Right ventricle myocardium inferior (tissue), 1 donor: ENCODE data around the gene MRPS25. TPM values are rescaled to one million over a fixed set of nuclear protein-coding genes. Genes with fewer than 3 reads are reported as not detected.
"Not testable (repeated sequence)": the region's sequence is repeated elsewhere in the genome, so short reads cannot be mapped to it uniquely, and the experiment has no call there.

ENCODE experiments used
- ATAC-seq: fragments of 200-7000 bp; cut with Tn5 transposase; one replicate; pipeline ENCODE4 v1.9.1; 2020; ENCODE audit warnings: mild to moderate bottlenecking, moderate library complexity
- DNase-seq: peaks from one replicate; pipeline ENCODE4 v3.0.0; 2021; ENCODE audit errors: missing footprints
- intact Hi-C: fragments of 100-400 bp; cut with DNase I; formaldehyde crosslinking; loops from one replicate; pipeline ENCODE4 v1.11.0; 2022
- total RNA-seq: library from RNA; stranded (reverse); fragmentation: NEBNext Ultra II Directional; extraction: Animal tissue kit (Norgen Biotek cat#: 25700); gene quantifications from one replicate; pipeline ENCODE4 v1.2.1, GENCODE V29; 2021
- donor health status: DM: no; HTN: yes; CAD: no; lungs with severe emphysema.

MRPS25 gene
- total RNA-seq, 1 donor from 2014 or later, result 140 TPM

DNA sequence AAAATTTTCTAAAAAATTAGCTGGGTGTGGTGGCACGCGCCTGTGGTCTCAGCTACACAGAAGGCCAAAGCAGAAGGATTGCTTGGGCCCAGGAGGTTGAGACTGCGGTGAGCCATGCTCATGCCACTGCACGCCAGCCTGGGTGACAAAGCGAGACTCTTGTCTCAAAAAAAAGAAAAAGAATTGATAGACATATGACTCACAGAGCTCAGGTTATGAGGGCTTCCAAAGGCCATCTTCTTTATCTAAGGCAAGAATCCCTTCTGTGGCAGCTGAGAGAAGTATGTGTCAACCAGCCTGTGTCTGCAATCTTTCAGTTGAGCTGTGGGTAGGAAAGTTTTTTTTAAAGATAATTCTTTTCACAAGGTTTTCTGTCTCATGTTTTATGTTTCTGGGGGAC, 53.9 kb downstream of the MRPS25 start:
- DNase-seq (no peak), ATAC-seq (no peak)
- intact Hi-C loops, result no loop called here

DNA sequence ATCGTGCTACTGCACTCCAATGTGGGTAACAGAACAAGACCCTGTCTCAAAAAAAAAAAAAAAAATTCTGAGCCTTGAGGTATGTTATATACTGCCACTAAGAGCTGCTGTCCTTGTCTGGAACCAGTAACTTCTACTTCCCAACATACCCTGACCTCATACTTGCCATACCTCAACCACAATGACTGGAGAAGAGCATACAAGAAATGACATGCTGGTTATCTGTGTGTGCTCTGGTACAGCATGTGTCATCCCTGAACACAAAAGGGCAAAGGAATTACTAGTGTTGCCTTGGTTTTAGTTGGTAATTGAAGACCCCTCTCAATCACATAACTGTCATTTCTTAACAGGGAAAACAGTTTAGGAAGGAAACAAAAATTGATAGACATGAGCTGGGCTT, 54.5 kb downstream of the MRPS25 start:
- DNase-seq, result no peak
- intact Hi-C loops, result no loop called here
- no peak for ATAC-seq

DNA sequence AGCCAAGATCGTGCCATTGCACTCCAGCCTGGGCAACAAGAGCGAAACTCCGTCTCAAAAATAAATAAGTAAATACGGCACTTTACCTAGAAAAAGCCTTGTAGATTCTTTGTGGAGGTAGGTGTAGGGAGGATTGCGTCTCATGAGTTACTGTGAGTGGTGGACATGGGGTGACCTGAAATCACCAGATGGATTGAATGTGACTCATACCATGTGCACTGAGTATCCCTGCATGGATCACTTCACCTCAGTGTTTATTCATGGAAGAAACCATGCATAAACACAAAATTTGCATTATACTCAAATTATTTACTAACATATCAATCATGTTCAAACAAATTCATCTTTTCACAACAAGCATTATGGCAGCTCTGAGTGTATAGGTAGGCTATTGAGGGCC, 55.9 kb downstream of the MRPS25 start:
- ATAC-seq (no peak), DNase-seq (no peak)
- intact Hi-C loops, result loop anchor here (5.0 kb wide), 1 partner anchor 62 kb away; the partner anchor contains the start of gene NR2C2

DNA sequence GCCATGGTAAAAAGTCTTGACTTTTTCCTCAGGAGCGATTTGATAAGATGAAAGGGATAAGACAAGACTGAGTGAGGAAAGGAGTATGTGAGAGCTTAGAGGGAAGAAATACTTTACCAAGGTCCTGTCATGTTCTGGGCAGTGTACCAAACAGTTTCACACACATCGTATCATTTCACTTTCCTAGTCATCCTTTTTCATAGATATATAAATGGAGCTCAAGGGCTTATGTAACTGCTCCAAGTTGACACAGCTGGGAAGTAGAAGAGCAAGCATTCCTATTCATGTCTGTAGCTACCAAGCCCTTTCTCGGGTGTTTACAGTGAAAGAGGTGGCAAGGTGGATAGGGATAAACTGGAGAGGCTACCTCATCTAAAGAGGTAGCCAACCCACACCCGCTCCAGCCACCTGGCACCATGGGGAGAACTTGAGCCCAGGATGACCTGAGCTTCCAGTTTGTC, 57.4 kb downstream of the MRPS25 start:
- DNase-seq, result no peak
- peak; percentile 68 for ATAC-seq
- intact Hi-C loops, result loop anchor here (5.0 kb wide), 1 partner anchor 60 kb away; the partner anchor contains the start of gene NR2C2

DNA sequence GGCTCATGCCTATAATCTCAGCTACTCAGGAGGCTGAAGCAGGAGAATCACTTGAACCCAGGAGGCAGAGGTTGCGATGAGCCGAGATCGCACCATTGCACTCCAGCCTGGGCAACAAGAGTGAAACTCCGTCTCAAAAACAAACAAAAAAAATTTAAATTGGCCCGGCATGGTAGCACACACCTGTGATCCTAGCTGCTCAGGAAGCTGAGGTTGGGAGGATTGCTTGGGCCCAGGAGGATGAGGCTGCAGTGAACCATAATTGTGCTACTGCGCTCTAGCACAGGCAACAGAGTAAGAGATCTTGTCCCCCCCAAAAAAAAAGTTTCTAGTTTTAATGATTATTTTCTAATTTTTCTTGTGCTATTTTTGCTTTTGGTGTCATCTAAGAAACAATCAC, 65.9 kb downstream of the MRPS25 start:
- intact Hi-C loops, DNase-seq, ATAC-seq: not testable (repeated sequence)

Other genes with a start within 250 kb of the MRPS25 start
- gene FGD5, start 246.4 kb downstream of the MRPS25 start, total RNA-seq, result 16.5 TPM
- 28.6 TPM for gene NR2C2, start 117.7 kb downstream of the MRPS25 start, total RNA-seq
- gene RBSN, start 33.8 kb upstream of the MRPS25 start, total RNA-seq, result 16.5 TPM
- gene CAPN7, start 140.9 kb upstream of the MRPS25 start, total RNA-seq, result 28.2 TPM